H1 (cell line): ENCODE data around the gene G2E3. TPM values are rescaled to one million over a fixed set of nuclear protein-coding genes. Genes with fewer than 3 reads are reported as not detected.

Experiments used
- E2F6 ChIP-seq: IDR thresholded peaks from 2 replicates; pipeline ENCODE4 v1.6.1; 2012; ENCODE audit warnings: inconsistent platforms
- PHF8 ChIP-seq: fragments of 200-600 bp; sonication (generic); conservative IDR thresholded peaks from 2 replicates; pipeline ENCODE4 v1.7.1; 2012; ENCODE audit warnings: low read depth, mild to moderate bottlenecking, inconsistent platforms, low read length, moderate library complexity
- RFX5 ChIP-seq: IDR thresholded peaks from 2 replicates; pipeline ENCODE4 v1.6.1; 2011; ENCODE audit warnings: low read depth, low read length, improper control_type of control experiment, borderline replicate concordance
- SP1 ChIP-seq: IDR thresholded peaks from 2 replicates; pipeline ENCODE4 v1.6.1; 2011; ENCODE audit warnings: low read depth, low read length
- polyA plus RNA-seq, 7 experiments: library from polyadenylated mRNA; depleted of rRNA in 3 of 7; stranded (reverse) in 5 of 7; unstranded in 2 of 7; fragments of >200 nt in 5 of 7; fragments of 200-250 nt in 2 of 7; gene quantifications; 1 replicate in 5 of 7; 2 replicates in 1 of 7; 4 replicates in 1 of 7; pipeline versions ENCODE4 v1.2.1 to v1.2.3, GENCODE V29; 2011 to 2013; ENCODE audit warnings: missing spikeins in 2 of 7, mixed read lengths in 2 of 7
- total RNA-seq: library from RNA; stranded (reverse); fragmentation: NEBNext Ultra II Directional; extraction: Animal tissue kit (Norgen Biotek cat#: 25700); gene quantifications from 2 replicates; pipeline ENCODE4 v1.2.1, GENCODE V29; 2021

G2E3 gene
- total and polyA plus RNA-seq, 2 of the 8 experiments (the other 6 are each of a cell fraction or from before 2014, with no cell fraction given) = 9.2 to 72.0 TPM

DNA sequence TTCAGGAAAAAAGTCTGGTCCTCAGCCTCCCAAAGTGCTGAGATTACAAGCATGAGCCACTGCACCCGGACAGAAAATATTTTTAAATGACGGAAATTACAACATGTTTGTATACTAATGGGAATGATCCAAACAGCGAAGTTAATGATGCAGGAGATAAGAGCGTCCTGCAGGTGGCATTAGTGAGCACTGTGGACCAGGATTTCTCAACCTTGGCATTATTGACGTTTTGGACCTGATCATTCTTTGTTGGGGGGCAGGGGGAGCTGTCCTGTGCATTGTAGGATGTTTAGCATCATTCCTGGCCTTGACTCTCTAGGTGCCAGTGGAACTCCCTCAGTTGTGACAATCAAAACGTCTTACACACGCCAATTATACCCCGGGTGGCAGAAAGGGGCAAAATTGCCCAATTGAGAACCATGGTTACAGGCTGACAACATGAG is 97.3 kb downstream of the G2E3 start (continued):
- TF ChIP-seq PHF8 (no peak), RFX5 (no peak), E2F6 (no peak), SP1 (no peak)
- TF ChIP-seq, all 59 proteins: peak for 4
